Stimulated activated CD4-positive, alpha-beta T cell treated with anti-CD3 and anti-CD28 coated beads, Interleukin-1b, Interleukin-23, amount 100 ng/mL, for 4 hours (primary cell): ENCODE data around the gene RABGGTA.

Experiments
- DNase-seq, 2 donors: peaks; one replicate each; pipeline ENCODE4 v3.0.0-alpha.2; 2020; ENCODE audit warnings: low read depth in 2 of 2

Gene RABGGTA

GRCh38 chr14:24304019-24304387, 32.6 kb upstream of the RABGGTA start:
- DNase-seq = no peak

GRCh38 chr14:24300326-24300980, 29.1 kb upstream of the RABGGTA start:
- DNase-seq = no peak

DNA sequence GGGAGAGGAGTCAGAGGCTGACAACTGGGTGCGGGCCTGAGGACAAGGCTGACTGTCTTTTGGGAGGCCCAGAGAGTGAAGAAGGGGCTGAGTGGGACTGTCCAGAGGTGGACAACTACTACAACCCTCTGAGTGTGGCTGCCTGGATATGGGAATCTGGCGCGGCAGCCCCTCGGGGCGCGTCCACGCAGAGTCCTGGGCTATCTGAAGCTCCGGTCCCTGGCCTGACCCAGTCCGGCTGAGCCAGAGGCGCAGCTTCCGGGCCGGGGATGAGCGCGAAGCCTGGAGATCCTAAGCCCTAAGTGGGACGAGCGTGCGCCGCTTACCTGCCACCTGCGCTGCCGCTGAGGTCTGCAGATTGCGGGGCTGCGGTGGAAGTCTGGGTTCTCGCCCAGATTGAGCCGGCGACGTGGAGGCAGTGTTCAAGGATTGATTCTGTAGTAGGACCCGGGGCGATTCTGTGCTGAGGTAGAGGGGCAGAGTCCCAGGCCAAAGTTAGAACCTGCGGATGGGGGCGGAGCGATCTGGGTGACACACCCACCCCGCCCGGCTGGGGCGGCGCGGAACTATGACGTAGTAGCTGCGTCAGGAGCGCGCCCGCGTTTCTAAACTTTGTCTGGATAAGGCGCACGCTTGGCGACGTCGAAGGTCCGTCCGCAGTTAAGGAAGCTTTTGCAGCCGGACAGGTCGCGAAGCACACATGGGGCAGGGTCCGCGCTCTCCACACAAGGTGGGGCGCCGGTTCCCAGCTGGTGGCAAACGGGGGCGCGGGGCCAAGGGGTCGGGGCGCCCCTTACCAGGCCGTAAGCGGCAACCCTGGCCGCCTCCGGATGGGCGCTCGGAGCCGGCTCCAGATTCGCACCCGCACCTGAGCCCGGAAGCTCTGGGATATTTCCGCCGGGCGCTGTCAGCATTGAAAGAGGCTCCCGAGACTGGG, 28.1 kb upstream of the RABGGTA start, which contains the start of the genes DHRS1 and NOP9:
DHRS1 (minus strand) TSS at position 526 of the 937 bp plus-strand sequence. CDS start 674 bp downstream, outside the sequence.
NOP9 (plus strand) TSS at position 596 of the 937 bp plus-strand sequence; CDS start at position 701, 105 bp downstream.
- peak; percentile 91 to 93 for DNase-seq

GRCh38 chr14:24298892-24299254, 27.5 kb upstream of the RABGGTA start:
- no peak for DNase-seq

DNA sequence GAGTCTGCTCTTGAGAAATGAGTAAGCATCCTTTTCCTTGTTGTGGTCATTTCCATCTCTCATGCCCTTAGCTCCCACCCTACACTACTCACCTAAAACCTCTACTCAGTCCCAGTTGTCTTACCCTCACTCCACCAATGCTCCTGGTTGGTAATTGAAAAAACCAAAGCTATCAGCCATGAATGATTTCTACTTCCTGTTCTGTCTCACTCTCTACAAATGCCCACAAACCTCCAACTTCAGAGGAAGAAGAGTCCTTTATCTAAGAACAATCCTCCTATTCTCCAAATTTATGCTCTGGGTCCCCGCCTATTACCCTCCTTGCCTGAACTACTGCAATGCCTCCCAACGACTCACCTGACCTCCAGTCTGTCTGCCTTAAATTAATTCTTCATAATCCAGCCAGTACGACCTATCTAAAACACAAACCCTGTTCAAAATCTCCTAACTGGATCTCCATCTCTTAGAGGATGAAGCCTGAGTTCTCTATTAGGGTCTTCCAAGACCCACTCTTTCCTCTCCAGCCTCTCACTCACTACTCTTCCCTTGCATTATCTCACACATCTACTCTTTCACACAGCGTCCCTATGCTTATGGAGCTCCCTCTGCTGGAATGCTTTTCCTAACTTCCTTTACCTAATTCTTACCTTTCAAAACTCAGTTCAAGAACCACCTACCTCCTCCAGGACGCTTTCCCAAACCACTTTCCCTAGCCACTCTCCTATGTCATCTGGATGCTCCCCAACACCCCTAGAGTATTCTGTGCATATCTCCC, 26.0 kb upstream of the RABGGTA start:
- no peak for DNase-seq

- peak; percentile 59 to 70 for DNase-seq
These were observed 25.2 kb upstream of the RABGGTA start for GRCh38 chr14:24296341-24297157.

- DNase-seq = no peak
These were observed 22.1 kb upstream of the RABGGTA start for GRCh38 chr14:24293525-24293924.

- no peak for DNase-seq
These were observed 20.9 kb upstream of the RABGGTA start for GRCh38 chr14:24292118-24292807.

GRCh38 chr14:24291446-24292117, 20.2 kb upstream of the RABGGTA start:
- DNase-seq = no peak

DNA sequence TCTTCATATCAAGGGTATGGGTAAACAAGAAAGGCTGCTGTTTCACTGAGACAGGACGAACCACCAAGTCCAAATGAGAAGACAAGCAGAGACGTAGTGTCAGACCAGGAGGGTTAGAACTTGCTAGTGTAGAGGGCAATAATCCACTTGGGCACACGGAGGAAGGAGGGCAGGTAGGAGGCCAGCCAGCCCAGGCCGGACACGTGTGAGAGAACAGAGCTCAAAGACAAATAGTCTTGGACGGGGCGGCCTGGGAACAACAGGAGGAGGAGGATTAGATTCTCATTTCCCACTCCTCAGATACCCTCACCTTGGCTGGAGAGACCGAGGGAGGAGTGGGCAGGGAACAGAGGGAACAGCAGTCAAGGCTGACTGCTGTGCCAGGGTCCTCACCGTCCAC, 19.3 kb upstream of the RABGGTA start:
- no peak for DNase-seq

DNA sequence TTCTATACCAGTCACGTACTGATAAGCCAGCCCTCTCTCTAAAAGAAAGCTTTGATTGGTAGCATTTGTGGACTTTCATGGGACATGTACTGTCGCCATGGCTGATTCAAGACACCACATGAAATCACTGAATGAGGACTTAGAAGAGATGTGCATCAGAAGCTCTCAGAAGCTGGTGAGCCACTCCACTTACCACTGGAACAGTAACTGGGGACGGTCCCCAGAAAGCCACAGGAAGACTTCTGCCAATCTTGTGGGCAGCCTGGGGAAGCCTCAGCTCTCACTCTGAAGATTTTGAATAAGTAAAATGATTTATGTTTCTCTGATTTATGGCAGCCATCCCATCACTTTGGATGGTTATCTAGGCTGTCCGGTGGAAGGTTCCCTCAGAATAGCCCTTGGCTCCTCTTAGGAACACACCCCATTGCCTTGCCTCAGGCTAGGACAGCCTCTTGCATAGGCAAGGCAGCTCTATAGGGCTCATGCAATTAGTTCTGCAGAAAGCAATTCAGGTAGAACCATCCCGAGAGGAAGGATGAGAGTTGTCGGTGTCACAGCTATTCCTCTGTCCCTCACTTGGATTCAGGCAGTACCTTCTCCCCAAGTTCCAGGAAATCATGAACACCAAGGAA, 18.4 kb upstream of the RABGGTA start:
- peak in 1 of 2 donors; percentile 21 for DNase-seq

GRCh38 chr14:24286996-24287395, 15.6 kb upstream of the RABGGTA start:
- no peak for DNase-seq

GRCh38 chr14:24285351-24285750, 14.0 kb upstream of the RABGGTA start:
- no peak for DNase-seq

DNA sequence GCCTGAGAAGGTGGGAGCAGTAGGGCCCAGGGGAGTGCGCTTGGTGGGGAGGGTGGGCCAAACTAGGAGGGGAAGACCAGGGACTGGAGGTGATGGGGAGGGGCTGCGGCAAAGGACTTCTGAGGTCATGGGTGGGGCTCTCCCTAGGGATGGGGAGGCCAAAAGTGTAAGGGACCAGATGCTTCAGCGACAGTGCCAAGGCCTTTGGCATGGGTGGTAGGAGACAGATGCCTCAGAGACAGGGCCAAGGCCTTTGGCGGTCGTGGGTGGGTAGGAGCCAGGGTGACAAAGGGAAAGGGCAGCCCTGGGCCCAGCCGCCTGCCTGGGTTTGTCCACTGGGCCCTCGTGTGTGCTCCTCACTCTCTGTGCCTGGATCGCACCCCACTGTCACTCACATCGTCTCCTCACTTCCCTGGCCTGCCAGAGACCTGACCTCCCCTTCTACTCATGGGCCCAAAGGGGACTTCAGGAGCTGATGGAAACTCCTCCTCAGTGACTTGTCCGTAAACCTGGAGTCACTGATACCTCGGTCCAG, 13.2 kb upstream of the RABGGTA start:
- no peak for DNase-seq

DNA sequence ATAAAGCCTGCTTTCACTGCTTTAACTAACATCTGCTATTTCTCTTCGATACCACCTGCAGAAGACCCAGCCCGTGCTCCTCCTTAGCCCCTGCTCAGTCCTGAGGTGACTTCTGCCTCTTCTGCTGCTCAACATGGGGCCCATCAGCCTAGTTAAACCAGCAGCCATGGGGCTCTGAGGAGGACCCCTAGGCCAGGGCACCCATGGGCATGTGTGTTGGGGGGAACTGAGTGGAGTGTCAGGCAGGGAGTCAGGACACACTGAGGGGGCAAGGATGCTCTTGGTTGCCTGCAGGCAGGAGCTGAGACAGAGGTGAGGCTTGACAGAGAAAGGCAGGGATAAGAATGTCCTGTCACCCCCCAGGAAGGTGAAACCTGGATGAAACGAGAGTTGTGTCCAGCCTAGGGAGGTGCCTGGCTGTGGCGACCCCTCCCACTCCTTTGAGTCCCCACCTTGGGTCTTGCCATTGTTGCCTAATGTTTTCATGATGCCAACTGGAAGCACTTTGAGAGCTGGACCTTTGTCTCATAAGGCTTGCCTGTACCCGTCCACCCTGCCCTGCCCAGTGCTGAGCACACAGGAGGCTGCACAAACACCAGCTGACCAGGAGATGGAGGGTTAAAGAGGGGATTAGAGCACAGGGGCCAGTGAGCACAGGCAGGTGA, 12.5 kb upstream of the RABGGTA start:
- DNase-seq = no peak

DNA sequence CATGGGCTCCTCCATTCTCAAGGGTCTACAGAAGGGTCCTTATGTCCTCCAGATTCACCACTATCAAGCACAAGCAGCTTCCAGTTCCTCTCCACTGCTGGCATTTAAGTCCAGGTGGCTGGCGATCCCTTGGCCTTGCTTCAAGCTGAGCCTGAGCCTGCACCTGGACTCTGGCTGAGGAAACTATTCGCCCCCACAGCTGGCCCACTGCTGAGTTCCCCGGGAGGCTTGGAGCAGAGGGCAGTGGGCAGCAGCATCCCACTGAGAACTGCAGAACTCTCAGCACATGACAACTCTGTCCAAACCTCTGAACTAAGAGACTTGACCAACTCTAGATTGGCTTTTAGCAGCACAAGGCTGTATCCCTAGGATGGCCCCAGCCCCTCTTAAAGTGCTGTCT, 11.3 kb upstream of the RABGGTA start:
- no peak for DNase-seq

GRCh38 chr14:24281636-24282035, 10.2 kb upstream of the RABGGTA start:
- no peak for DNase-seq

DNA sequence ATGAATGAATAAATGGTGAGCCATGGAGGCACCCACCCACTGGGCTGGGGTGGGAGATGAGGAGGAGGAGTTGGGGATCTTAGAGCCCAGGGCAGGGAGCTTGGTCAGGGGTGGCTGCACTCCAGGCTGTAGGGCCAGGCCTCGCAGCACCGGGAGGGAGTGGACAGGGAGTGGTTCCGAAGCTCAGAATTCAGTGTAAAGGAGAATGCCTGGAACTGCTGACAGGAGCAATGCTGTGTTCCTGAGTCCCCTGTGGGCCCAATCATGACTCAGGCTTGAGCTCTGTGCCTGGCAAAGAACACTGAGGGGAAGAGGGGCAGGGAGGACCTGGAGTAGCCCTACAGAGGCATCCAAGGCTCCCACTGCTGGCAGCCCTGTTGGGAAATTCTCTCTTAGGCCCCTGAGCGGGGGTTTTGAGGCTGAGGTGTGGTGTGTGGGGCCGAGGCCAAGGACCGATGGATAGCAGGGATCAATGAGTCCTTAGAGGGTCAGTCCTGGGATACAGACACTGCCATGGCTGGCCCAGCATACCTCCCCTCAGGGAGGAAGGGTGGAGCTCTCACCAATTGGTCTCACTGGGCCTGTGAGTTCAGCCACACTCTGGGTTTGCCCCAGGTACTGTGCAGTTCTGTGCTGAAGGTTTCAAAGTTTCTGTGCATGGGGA, 9.5 kb upstream of the RABGGTA start:
- DNase-seq = no peak
